Osteocyte (in vitro differentiated cells): ENCODE results near the gene CMPK2. TPM values are rescaled to one million over a fixed set of nuclear protein-coding genes. Genes with fewer than 3 reads are reported as not detected.
A peak's percentile ranks its signal among the peaks of the same experiment; 100 is the strongest.

ENCODE experiments used
- DNase-seq: peaks from one replicate; pipeline ENCODE4 v3.0.0; 2021; ENCODE audit warnings: mixed read lengths; ENCODE audit not compliant: unreplicated experiment; ENCODE audit errors: extremely low spot score
- H3K27ac Mint-ChIP-seq: one replicate; pipeline ENCODE4 v1.8.0; 2021; ENCODE audit warnings: mild to moderate bottlenecking, mixed read lengths; ENCODE audit not compliant: unreplicated experiment
- H3K27me3 Mint-ChIP-seq: one replicate; pipeline ENCODE4 v1.8.0; 2021; ENCODE audit warnings: mixed read lengths; ENCODE audit not compliant: unreplicated experiment
- H3K36me3 Mint-ChIP-seq: one replicate; pipeline ENCODE4 v1.8.0; 2021; ENCODE audit warnings: mixed read lengths; ENCODE audit not compliant: unreplicated experiment
- H3K4me1 Mint-ChIP-seq: one replicate; pipeline ENCODE4 v1.8.0; 2021; ENCODE audit warnings: mixed read lengths; ENCODE audit not compliant: unreplicated experiment
- H3K4me3 Mint-ChIP-seq: one replicate; pipeline ENCODE4 v1.8.0; 2021; ENCODE audit warnings: mild to moderate bottlenecking, moderate library complexity, mixed read lengths; ENCODE audit not compliant: unreplicated experiment
- H3K9me3 Mint-ChIP-seq: one replicate; pipeline ENCODE4 v1.8.0; 2021; ENCODE audit warnings: mixed read lengths; ENCODE audit not compliant: unreplicated experiment
- long read RNA-seq: library from polyadenylated mRNA; unstranded; transcript quantifications from one replicate; pipeline ENCODE4 v2.0.0, GENCODE V29; 2021
- total RNA-seq: library from RNA; stranded (reverse); gene quantifications from 2 replicates; pipeline ENCODE4 v1.2.1, GENCODE V29; 2021
- TF ChIP-seq, protein P1 (sequence below): fragments of 200-600 bp; sonication (generic); IDR thresholded peaks from 2 replicates; pipeline ENCODE4 v1.5.0; 2021; ENCODE audit warnings: antibody characterized with exemption, mild to moderate bottlenecking, moderate library complexity

CMPK2 gene, protein sequence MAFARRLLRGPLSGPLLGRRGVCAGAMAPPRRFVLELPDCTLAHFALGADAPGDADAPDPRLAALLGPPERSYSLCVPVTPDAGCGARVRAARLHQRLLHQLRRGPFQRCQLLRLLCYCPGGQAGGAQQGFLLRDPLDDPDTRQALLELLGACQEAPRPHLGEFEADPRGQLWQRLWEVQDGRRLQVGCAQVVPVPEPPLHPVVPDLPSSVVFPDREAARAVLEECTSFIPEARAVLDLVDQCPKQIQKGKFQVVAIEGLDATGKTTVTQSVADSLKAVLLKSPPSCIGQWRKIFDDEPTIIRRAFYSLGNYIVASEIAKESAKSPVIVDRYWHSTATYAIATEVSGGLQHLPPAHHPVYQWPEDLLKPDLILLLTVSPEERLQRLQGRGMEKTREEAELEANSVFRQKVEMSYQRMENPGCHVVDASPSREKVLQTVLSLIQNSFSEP
- 0.24 and 1.1 TPM in 2 replicates for total RNA-seq
- long read RNA-seq, result 0 reads

DNA sequence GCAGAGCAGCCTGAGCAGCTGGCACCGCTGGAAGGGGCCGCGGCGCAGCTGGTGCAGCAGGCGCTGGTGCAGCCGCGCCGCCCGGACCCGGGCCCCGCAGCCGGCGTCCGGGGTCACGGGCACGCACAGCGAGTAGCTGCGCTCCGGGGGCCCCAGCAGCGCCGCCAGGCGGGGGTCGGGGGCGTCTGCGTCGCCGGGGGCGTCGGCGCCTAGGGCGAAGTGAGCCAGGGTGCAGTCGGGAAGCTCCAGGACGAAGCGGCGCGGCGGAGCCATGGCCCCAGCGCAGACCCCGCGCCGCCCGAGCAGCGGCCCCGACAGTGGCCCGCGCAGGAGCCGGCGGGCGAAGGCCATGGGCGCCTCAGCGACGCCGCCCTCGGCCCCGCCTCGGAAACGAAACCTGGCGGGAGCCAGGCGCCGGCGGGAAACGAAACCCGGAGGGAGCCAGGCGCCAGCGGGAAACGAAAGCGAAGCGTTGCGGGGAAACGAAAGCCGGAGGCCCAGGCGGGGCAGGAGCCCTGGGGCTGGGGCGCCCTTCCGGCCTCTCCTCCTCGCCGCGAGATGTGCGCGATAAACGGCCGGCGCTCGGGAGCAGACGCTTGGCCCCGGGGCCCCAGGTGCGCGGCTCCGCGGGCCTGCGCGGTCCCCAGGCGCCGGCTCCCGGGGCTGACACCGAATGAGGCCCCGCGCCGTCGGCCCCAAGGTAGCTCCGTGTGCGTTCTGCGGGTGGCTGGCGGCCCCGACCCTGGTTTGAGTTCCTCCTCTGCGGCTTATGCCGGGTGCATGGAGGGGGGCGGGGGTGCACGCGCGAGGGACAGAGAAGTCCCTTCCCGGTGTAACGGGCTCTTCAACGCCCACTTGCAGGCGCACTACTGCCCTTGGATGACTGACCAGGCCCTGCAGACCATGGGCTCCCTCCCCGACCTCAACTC lies at the start of gene CMPK2:
Gene CMPK2 (minus strand): TSS at position 562 of the 929 bp plus-strand sequence. CDS start 211 bp downstream, at position 351.
- no peaks in the 10 kb centered on the region for H3K9me3 Mint-ChIP-seq
- no peak for DNase-seq
- peaks cover 20% of the 10 kb centered on the region for H3K27me3 Mint-ChIP-seq
- no peaks in the 10 kb centered on the region for H3K36me3 Mint-ChIP-seq
- TF ChIP-seq, protein P1, sequence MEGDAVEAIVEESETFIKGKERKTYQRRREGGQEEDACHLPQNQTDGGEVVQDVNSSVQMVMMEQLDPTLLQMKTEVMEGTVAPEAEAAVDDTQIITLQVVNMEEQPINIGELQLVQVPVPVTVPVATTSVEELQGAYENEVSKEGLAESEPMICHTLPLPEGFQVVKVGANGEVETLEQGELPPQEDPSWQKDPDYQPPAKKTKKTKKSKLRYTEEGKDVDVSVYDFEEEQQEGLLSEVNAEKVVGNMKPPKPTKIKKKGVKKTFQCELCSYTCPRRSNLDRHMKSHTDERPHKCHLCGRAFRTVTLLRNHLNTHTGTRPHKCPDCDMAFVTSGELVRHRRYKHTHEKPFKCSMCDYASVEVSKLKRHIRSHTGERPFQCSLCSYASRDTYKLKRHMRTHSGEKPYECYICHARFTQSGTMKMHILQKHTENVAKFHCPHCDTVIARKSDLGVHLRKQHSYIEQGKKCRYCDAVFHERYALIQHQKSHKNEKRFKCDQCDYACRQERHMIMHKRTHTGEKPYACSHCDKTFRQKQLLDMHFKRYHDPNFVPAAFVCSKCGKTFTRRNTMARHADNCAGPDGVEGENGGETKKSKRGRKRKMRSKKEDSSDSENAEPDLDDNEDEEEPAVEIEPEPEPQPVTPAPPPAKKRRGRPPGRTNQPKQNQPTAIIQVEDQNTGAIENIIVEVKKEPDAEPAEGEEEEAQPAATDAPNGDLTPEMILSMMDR, result peak; percentile 18
- H3K4me3 Mint-ChIP-seq, result peak within 1 kb of the TSS; percentile 83
- H3K27ac Mint-ChIP-seq, result no peak within 1 kb of the TSS
- peaks cover 6% of the 10 kb centered on the region for H3K4me1 Mint-ChIP-seq

DNA sequence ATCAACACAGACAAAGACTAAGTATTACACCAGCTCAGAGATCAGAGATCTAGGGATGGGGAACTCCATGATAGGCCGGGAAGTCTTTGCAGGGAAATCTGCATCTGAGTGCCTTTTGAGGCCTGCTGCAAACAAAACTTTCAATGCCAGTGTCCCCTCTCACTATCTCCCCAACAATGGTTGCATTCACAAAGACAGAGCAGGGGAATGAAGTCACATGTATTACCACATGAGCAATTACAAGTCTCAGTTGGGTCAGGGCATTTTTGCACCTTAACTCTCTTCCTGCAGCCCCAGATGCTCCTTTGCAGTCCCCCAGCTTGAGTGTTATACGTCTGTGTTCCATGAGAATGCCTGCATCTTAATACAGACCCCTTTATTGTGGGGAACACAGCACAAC lies 49.7 kb upstream of the CMPK2 start:
- peaks cover 15% of the 10 kb centered on the region for H3K4me1 Mint-ChIP-seq
- H3K36me3 Mint-ChIP-seq, result no peaks in the 10 kb centered on the region
- peaks cover 4% of the 10 kb centered on the region for H3K27me3 Mint-ChIP-seq
- H3K4me3 Mint-ChIP-seq, result no peak overlapping the region
- no peak overlapping the region for H3K27ac Mint-ChIP-seq
- TF ChIP-seq, protein P1, result no peak
- H3K9me3 Mint-ChIP-seq, result no peaks in the 10 kb centered on the region
- DNase-seq, result no peak

DNA sequence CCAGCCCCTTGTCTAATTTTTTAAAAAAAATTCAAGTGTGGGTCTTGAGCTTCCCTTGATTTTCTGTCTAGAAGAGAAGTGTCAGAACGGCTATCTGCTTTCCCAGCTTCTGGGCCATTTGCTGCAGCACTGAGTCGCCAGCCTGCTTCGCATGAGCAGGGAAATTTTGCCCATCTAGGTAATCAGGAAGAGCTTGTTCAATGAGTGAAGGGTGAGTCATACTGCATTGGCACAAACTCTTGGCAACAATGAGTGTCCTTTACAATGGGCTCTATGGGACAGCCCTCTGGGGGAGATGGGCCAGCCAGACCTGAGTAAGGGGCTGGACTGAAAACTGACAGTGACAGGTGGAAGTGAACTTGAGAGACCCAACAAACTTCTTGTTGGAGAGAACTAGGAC lies 49.1 kb upstream of the CMPK2 start:
- no peak overlapping the region for H3K27ac Mint-ChIP-seq

DNA sequence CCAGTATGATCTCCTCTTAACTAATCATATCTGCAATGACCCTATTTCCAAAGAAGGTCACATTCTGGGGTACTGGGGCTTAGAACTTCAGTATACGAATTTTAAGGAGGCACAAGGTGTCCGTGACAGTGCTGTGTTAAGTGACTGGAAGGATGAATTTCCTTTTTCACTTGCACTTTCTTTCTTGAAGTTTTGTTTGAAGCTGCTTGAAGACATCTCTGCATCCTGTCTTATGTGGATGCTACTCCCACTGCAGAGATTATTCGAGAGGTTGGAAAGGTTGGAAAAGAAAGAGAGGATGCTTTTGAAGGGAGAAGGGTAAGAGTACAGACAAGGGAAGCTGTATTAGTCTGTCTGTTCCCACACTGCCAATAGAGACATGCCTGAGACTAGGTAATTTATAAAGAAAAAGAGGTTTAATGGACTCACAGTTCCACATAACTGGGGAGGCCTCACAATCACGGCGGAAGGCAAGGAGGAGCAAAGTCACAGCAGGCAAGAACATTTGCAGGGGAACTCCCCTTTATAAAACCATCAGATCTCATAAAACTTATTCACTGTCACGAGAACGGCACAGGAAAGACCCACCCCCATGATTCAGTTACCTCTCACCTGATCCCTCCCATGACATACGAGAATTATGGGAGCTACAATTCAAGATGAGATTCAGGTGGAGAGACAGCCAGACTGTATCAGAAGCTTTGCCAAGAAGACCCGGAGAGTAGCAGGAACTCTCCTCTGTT lies 47.9 kb upstream of the CMPK2 start:
- Mint-ChIP-seq H3K27ac (no peak overlapping the region), H3K36me3 (no peaks in the 10 kb centered on the region), H3K27me3 (peaks cover 11% of the 10 kb centered on the region), H3K9me3 (no peaks in the 10 kb centered on the region), H3K4me3 (no peak overlapping the region), H3K4me1 (peaks cover 2% of the 10 kb centered on the region)
- TF ChIP-seq, protein P1, result no peak
- DNase-seq, result no peak

More for the DNA sequence above, 49.1 kb upstream of the CMPK2 start:
- Mint-ChIP-seq H3K4me1 (peaks cover 10% of the 10 kb centered on the region), H3K36me3 (no peaks in the 10 kb centered on the region), H3K27me3 (peaks cover 4% of the 10 kb centered on the region), H3K4me3 (no peak overlapping the region), H3K9me3 (no peaks in the 10 kb centered on the region)
- DNase-seq, result no peak
- TF ChIP-seq, protein P1, result no peak
